Breast epithelium (tissue), 4 donors: ENCODE results near the gene UNC5CL. TPM values are rescaled to one million over a fixed set of nuclear protein-coding genes. Genes with fewer than 3 reads are reported as not detected.
A peak's percentile ranks its signal among the peaks of the same experiment; 100 is the strongest.

ENCODE experiments used
- DNase-seq, 2 donors: peaks; one replicate each; pipeline ENCODE4 v3.0.0-alpha.2; 2019; ENCODE audit warnings: low spot score in 2 of 2
- H3K27ac ChIP-seq, 2 donors: fragments of 200-600 bp; sonication (generic) in 1 of 2; one replicate each; pipeline ENCODE4 v1.5.1; 2016 to 2019; ENCODE audit warnings: mild to moderate bottlenecking in 1 of 2
- H3K27me3 ChIP-seq, 2 donors: fragments of 200-600 bp; sonication (generic) in 1 of 2; one replicate each; pipeline versions ENCODE4 v1.5.1 to v1.6.0; 2017 to 2019; ENCODE audit warnings: control low read depth in 1 of 2, mild to moderate bottlenecking in 1 of 2
- H3K36me3 ChIP-seq: fragments of 200-600 bp; one replicate; pipeline ENCODE4 v1.5.1; 2019
- H3K4me1 ChIP-seq, 2 donors: fragments of 200-600 bp; sonication (generic); one replicate each; pipeline ENCODE4 v1.5.1; 2016 to 2019; ENCODE audit warnings: control low read depth in 1 of 2
- H3K4me3 ChIP-seq, 3 donors: fragments of 200-600 bp; sonication (generic); 1 replicate in 2 of 3; 2 replicates in 1 of 3; pipeline ENCODE4 v1.5.1; 2016 to 2019; ENCODE audit warnings: mild to moderate bottlenecking in 3 of 3, moderate library complexity in 2 of 3
- H3K9me3 ChIP-seq, 2 donors: fragments of 200-600 bp; sonication (generic) in 1 of 2; one replicate each; pipeline ENCODE4 v1.5.1; 2016 to 2019; ENCODE audit warnings: control low read depth in 1 of 2
- POLR2A ChIP-seq: fragments of 450-650 bp; IDR thresholded peaks from one replicate; pipeline ENCODE4 v1.6.1; 2016; ENCODE audit warnings: antibody characterized with exemption, mild to moderate bottlenecking, moderate library complexity
- POLR2AphosphoS5 ChIP-seq, 3 donors: sonication (generic); formaldehyde crosslinking; IDR thresholded peaks; one replicate each; pipeline ENCODE4 v1.6.1; 2017; ENCODE audit warnings: antibody characterized with exemption in 3 of 3
- intact Hi-C: fragments of 100-400 bp; cut with DNase I; formaldehyde crosslinking; loops from one replicate; pipeline ENCODE4 v1.15.1; 2023; ENCODE audit warnings: low total_unique reads
- total RNA-seq, 3 donors: library from RNA; depleted of rRNA; stranded (reverse); fragments of >200 nt; gene quantifications; one replicate each; pipeline ENCODE4 v1.1.0, GENCODE V29; 2016
- TF ChIP-seq, protein P1 (sequence below), 3 donors: fragments of 450-650 bp; IDR thresholded peaks; one replicate each; pipeline ENCODE4 v1.5.1; 2016 to 2017; ENCODE audit warnings: antibody characterized with exemption in 3 of 3, mild to moderate bottlenecking in 3 of 3, moderate library complexity in 3 of 3

The UNC5CL gene
- total RNA-seq, 3 donors from 2014 or later: 1.1 to 2.0 (median 1.8) TPM

DNA sequence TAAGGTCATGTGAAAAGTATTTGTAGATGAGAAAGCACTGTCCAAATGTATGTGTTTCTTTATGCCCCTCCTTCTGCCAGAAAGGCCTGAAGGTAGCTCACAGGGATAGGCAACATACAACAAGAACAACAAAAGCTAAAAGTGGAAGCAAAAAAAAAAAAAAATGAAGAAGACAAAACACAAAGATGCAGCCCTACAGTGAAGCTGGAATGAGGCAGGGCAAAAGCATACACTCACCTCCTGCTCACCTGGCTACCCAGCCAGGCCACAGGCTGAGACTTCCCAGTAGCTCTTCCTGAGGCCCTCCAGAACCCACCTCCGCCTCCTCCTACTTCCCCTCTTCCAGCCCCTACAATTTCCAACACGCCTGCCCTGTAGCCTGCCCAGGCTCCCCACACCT is 2.4 kb downstream of the UNC5CL start:
- H3K4me1 ChIP-seq: no peaks in the 10 kb centered on the region
- H3K27ac ChIP-seq: no peak overlapping the region
- H3K36me3 ChIP-seq: no peaks in the 10 kb centered on the region
- DNase-seq: no peak
- H3K27me3 ChIP-seq: no peaks in the 10 kb centered on the region
- intact Hi-C loops: loop anchor here (10.0 kb wide), 1 partner anchor 1892 kb away; no protein-coding TSS in a partner anchor
- no peaks in the 10 kb centered on the region for H3K9me3 ChIP-seq
- TF ChIP-seq, protein P1, sequence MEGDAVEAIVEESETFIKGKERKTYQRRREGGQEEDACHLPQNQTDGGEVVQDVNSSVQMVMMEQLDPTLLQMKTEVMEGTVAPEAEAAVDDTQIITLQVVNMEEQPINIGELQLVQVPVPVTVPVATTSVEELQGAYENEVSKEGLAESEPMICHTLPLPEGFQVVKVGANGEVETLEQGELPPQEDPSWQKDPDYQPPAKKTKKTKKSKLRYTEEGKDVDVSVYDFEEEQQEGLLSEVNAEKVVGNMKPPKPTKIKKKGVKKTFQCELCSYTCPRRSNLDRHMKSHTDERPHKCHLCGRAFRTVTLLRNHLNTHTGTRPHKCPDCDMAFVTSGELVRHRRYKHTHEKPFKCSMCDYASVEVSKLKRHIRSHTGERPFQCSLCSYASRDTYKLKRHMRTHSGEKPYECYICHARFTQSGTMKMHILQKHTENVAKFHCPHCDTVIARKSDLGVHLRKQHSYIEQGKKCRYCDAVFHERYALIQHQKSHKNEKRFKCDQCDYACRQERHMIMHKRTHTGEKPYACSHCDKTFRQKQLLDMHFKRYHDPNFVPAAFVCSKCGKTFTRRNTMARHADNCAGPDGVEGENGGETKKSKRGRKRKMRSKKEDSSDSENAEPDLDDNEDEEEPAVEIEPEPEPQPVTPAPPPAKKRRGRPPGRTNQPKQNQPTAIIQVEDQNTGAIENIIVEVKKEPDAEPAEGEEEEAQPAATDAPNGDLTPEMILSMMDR (IDR thresholded peaks at IDR 0.05): no peak
- no peak for TF ChIP-seq POLR2AphosphoS5 (IDR thresholded peaks at IDR 0.05)
- TF ChIP-seq POLR2A: no peak
- H3K4me3 ChIP-seq: no peak overlapping the region

DNA sequence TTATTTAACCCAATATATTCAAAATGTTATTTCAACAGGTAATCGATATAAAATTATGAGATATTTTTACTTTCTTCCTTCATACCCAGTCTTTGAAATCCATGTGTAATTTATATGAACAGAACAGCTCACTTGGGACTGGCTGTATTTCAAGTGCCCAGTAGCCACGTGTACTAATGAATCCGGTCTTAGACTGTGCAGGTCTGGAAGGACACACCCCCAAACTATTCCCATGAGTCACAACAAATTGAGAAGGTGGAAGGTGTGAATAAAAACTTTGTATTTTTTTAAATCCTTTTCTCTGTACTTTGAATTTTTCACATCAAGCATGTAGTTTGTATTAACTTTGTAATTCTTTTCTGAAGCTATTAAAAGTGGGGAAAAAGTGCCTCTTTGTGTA is 2.8 kb downstream of the UNC5CL start:
- no peaks in the 10 kb centered on the region for H3K36me3 ChIP-seq
- TF ChIP-seq POLR2AphosphoS5 (IDR thresholded peaks at IDR 0.05): no peak
- no peak for TF ChIP-seq POLR2A
- TF ChIP-seq, protein P1 (IDR thresholded peaks at IDR 0.05): no peak
- no peaks in the 10 kb centered on the region for H3K9me3 ChIP-seq
- H3K27me3 ChIP-seq: no peaks in the 10 kb centered on the region
- H3K4me3 ChIP-seq: no peak overlapping the region
- intact Hi-C loops: loop anchor here (10.0 kb wide), 1 partner anchor 1891 kb away; no protein-coding TSS in a partner anchor
- no peak overlapping the region for H3K27ac ChIP-seq
- DNase-seq: peak in 1 of 2 donors; percentile 33
- H3K4me1 ChIP-seq: no peaks in the 10 kb centered on the region

DNA sequence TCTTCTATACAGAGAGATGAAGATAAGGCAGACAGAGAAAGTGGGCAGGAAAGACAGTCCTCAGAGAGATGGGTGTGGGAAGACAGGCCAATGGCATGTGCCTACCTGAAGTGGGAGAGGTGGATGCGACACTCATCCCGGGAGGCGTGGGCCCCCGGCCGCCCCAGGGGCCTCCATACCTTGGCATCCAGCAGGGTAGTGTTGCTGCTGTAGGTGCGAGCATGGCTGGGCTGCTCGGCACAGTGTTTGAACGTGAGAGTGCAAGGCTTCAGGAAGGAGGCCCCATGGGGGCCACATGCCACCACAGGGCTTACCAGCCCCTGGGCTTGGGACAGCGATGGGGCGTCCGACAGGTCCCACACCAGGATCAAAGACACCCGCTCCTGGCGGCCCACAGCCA is 5.2 kb downstream of the UNC5CL start:
- H3K36me3 ChIP-seq: no peaks in the 10 kb centered on the region
- H3K4me3 ChIP-seq: no peak overlapping the region
- no peak overlapping the region for H3K27ac ChIP-seq
- H3K4me1 ChIP-seq: no peaks in the 10 kb centered on the region
- no peaks in the 10 kb centered on the region for H3K27me3 ChIP-seq
- intact Hi-C loops: loop anchor here (10.0 kb wide), 1 partner anchor 1889 kb away; no protein-coding TSS in a partner anchor
- DNase-seq: no peak
- H3K9me3 ChIP-seq: no peaks in the 10 kb centered on the region
- TF ChIP-seq, protein P1 (IDR thresholded peaks at IDR 0.05): no peak
- TF ChIP-seq POLR2A (no peak), POLR2AphosphoS5 (IDR thresholded peaks at IDR 0.05) (no peak)

DNA sequence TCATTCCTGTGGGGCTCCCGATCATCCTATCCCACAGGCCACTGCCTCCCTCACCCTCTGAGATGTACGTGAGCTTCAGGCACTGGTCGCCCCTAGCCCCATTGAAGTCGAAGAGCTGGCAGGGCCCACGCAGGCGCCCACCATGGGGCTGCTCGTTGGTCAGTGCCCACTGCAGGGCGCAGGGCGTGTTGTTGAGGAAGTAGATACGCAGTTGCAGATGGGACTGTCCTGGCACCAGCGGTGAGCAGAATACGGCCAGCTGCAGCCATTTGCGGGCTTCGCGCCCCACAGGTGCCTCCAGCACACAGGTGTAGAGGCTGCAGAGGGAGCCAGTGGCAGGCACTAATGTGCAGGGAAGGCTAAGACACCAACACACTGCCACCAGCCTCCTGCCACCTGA is 6.2 kb downstream of the UNC5CL start:
- H3K36me3 ChIP-seq: no peaks in the 10 kb centered on the region
- intact Hi-C loops: loop anchor here (10.0 kb wide), 1 partner anchor 1888 kb away; no protein-coding TSS in a partner anchor
- no peaks in the 10 kb centered on the region for H3K9me3 ChIP-seq
- H3K27ac ChIP-seq: no peak overlapping the region
- DNase-seq: no peak
- TF ChIP-seq POLR2A: no peak
- TF ChIP-seq, protein P1 (IDR thresholded peaks at IDR 0.05): no peak
- TF ChIP-seq POLR2AphosphoS5 (IDR thresholded peaks at IDR 0.05): no peak
- no peaks in the 10 kb centered on the region for H3K4me1 ChIP-seq
- no peaks in the 10 kb centered on the region for H3K27me3 ChIP-seq
- H3K4me3 ChIP-seq: no peak overlapping the region

DNA sequence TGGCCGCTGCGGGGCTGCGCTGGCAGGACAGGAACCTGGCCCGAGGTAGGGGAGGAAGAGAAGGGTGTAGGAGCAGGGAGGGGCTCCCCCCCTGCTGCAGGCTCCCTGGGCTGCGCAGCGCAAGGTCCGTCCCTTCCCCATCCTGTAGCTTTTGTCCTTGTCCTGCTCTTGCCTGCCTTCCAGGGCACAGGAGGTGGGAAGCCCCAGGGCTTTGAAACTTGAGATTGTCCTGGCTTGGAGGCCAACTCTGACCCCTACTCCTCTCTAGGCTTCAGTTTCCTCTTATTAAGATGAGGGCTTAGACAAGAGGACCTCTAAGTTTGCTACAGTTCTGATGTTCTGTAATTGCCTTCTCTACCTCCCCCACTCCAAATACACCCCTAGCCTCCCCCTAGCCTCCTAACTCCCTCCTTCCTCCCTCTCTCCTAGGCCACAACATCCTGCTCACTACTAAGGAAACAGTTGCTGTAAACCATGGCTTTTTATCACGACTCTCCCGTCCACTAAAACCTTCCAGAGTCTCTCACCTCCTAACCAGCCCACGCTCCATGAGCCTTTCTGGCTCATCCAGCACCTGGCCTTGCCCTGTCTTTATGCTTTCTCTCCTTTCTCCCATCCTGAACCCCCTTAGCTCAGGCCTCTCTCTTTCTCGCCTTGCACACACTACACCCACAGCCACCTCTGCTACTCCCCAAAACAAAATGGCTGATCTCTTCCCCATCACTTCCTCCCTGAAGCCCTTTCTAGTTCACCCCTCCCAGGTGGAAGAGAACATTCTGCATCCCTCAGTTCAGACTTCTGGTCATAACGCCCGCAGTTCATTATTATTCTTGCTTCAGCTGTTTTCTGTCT is 10.2 kb downstream of the UNC5CL start:
- Histone ChIP-seq H3K4me1 (no peaks in the 10 kb centered on the region), H3K27ac (peak overlapping the region; percentile 89 to 90), H3K9me3 (no peaks in the 10 kb centered on the region), H3K4me3 (peak overlapping the region; percentile 49 to 70 (median 59)), H3K27me3 (no peaks in the 10 kb centered on the region), H3K36me3 (no peaks in the 10 kb centered on the region)
- intact Hi-C loops: no loop called here
- no peak for DNase-seq
- TF ChIP-seq, protein P1 (IDR thresholded peaks at IDR 0.05): no peak
- TF ChIP-seq POLR2AphosphoS5 (IDR thresholded peaks at IDR 0.05) (no peak), POLR2A (no peak)
